HEK293 (cell line): ENCODE measurements around the gene PRKCQ.

Experiments
- RBAK ChIP-seq: fragments of 450-650 bp; formaldehyde crosslinking; IDR thresholded peaks from 2 replicates; pipeline ENCODE4 v1.5.1; 2016; ENCODE audit warnings: missing biosample characterization, missing genetic modification characterization
- ZBTB21 ChIP-seq: fragments of 450-650 bp; formaldehyde crosslinking; IDR thresholded peaks from 2 replicates; pipeline ENCODE4 v1.5.1; 2017; ENCODE audit warnings: missing biosample characterization, missing genetic modification characterization
- ZBTB49 ChIP-seq: fragments of 450-650 bp; formaldehyde crosslinking; IDR thresholded peaks from 2 replicates; pipeline ENCODE4 v1.5.1; 2016; ENCODE audit warnings: missing biosample characterization, missing genetic modification characterization, low read depth
- ZBTB8A ChIP-seq: fragments of 450-650 bp; formaldehyde crosslinking; IDR thresholded peaks from 2 replicates; pipeline ENCODE4 v1.5.1; 2016; ENCODE audit warnings: missing biosample characterization, missing genetic modification characterization
- ZFP3 ChIP-seq: fragments of 450-650 bp; formaldehyde crosslinking; IDR thresholded peaks from 2 replicates; pipeline ENCODE4 v1.5.1; 2016; ENCODE audit warnings: low read depth, missing biosample characterization, missing genetic modification characterization
- ZNF362 ChIP-seq: fragments of 450-650 bp; formaldehyde crosslinking; IDR thresholded peaks from 2 replicates; pipeline ENCODE4 v1.5.1; 2016; ENCODE audit warnings: missing biosample characterization, missing genetic modification characterization
- ZNF416 ChIP-seq: fragments of 450-650 bp; formaldehyde crosslinking; IDR thresholded peaks from 2 replicates; pipeline ENCODE4 v1.5.1; 2016; ENCODE audit warnings: missing biosample characterization, missing genetic modification characterization
- ZNF433 ChIP-seq: fragments of 450-650 bp; formaldehyde crosslinking; IDR thresholded peaks from 2 replicates; pipeline ENCODE4 v1.5.1; 2016; ENCODE audit warnings: missing biosample characterization, missing genetic modification characterization, low read depth
- ZNF76 ChIP-seq: fragments of 450-650 bp; formaldehyde crosslinking; IDR thresholded peaks from 2 replicates; pipeline ENCODE4; 2016; ENCODE audit warnings: low read depth, missing biosample characterization, missing genetic modification characterization, borderline replicate concordance

GRCh38 chr10:6609625-6610024 is 29.5 kb upstream of the PRKCQ start:
- TF ChIP-seq RBAK (tag by site-specific recombination) (no peak), ZBTB21 (tag by site-specific recombination) (no peak), ZNF76 (tag by site-specific recombination) (no peak), ZFP3 (tag by site-specific recombination) (no peak), ZBTB49 (tag by site-specific recombination) (no peak), ZBTB8A (tag by site-specific recombination) (no peak), ZNF433 (tag by site-specific recombination) (no peak), ZNF416 (tag by site-specific recombination) (no peak), ZNF362 (tag by site-specific recombination) (no peak)
